Measurements from ENCODE around the gene SLC35E2B.

SLC35E2B gene

GRCh38 chr1:1623181-1623630 is 69.4 kb downstream of the SLC35E2B start:
- FAIRE-seq, result no peak

GRCh38 chr1:1622788-1623094 is 69.9 kb downstream of the SLC35E2B start:
- FAIRE-seq, result no peak

GRCh38 chr1:1622010-1622787 is 70.4 kb downstream of the SLC35E2B start:
- FAIRE-seq, result no peak

- no peak for FAIRE-seq
Observed at GRCh38 chr1:1621173-1622009, 71.2 kb downstream of the SLC35E2B start.

GRCh38 chr1:1620433-1621139 is 72.0 kb downstream of the SLC35E2B start:
- FAIRE-seq, result no peak

- FAIRE-seq, result no peak
Observed at GRCh38 chr1:1619917-1620361, 72.7 kb downstream of the SLC35E2B start.

- FAIRE-seq, result no peak
Observed at GRCh38 chr1:1618396-1619068, 74.1 kb downstream of the SLC35E2B start.

- no peak for FAIRE-seq
Observed at GRCh38 chr1:1617925-1618324, 74.7 kb downstream of the SLC35E2B start.

- FAIRE-seq, result no peak
Observed at GRCh38 chr1:1617516-1617915, 75.1 kb downstream of the SLC35E2B start.

- no peak for FAIRE-seq
Observed at GRCh38 chr1:1616838-1617237, 75.8 kb downstream of the SLC35E2B start.

- FAIRE-seq, result no peak
Observed at GRCh38 chr1:1616045-1616790, 76.4 kb downstream of the SLC35E2B start.

- FAIRE-seq, result no peak
Observed at GRCh38 chr1:1615256-1616044, 77.1 kb downstream of the SLC35E2B start, which contains the start of gene MIB2. MIB2 (plus strand) TSS chr1:1615500; CDS start chr1:1623453, 7,953 bp downstream.

GRCh38 chr1:1614954-1615255 is 77.7 kb downstream of the SLC35E2B start:
- no peak for FAIRE-seq

GRCh38 chr1:1614204-1614953 is 78.2 kb downstream of the SLC35E2B start:
- FAIRE-seq, result no peak

- no peak for FAIRE-seq
Observed at GRCh38 chr1:1613509-1614082, 79.0 kb downstream of the SLC35E2B start.

GRCh38 chr1:1612104-1612400 is 80.5 kb downstream of the SLC35E2B start:
- no peak for FAIRE-seq

GRCh38 chr1:1610796-1611195 is 81.8 kb downstream of the SLC35E2B start:
- FAIRE-seq, result no peak

- FAIRE-seq, result no peak
Observed at GRCh38 chr1:1609822-1610485, 82.6 kb downstream of the SLC35E2B start.
